Nasal cavity respiratory epithelium epithelial cell of viscerocranial mucosa (primary cell): ENCODE results near the gene ZSCAN5B. TPM values are rescaled to one million over a fixed set of nuclear protein-coding genes. Genes with fewer than 3 reads are reported as not detected.

Experiments used
- total RNA-seq: library from RNA; depleted of rRNA; stranded (reverse); fragments of >200 nt; gene quantifications from 2 replicates; pipeline ENCODE4 v1.2.3, GENCODE V29; 2014

The ZSCAN5B gene
- total RNA-seq: not detected in 2 replicates

DNA sequence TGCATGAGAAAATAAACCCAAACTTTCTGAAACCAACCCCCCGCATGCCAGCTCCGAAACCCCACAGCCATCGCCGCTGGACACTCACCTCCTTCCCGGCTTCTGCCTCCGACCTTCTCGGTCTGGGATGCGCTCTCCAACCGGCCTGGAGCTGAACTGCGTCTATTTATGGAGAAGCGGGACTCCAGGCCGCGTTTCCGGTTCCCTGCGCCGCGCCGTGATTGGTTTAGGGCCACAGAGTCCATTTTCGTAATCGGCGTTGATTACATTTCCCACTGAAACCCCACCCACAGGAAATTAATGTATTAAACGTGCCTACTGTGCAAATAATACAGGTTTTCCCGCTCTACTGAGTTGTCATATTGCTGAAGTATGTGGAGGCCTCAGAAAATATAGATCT, at the start of gene ZSCAN5B:
ZSCAN5B (minus strand) TSS at position 138 of the 400 bp plus-strand sequence. CDS start 4,731 bp downstream, outside the sequence.

GRCh38 chr19:56201973-56202372, 4.4 kb upstream of the ZSCAN5B start, which contains the start of gene ZSCAN5C:
Gene ZSCAN5C (plus strand): TSS chr19:56202273. CDS start chr19:56205914, 3,641 bp downstream.

GRCh38 chr19:56175861-56176307, 21.7 kb downstream of the ZSCAN5B start, which contains the start of gene GALP:
Gene GALP (plus strand): TSS chr19:56176008. CDS start chr19:56177109, 1,101 bp downstream.

GRCh38 chr19:56140583-56141416, 56.8 kb downstream of the ZSCAN5B start, which contains the start of gene ZNF444:
Gene ZNF444 (plus strand): TSS chr19:56141287. CDS start chr19:56146912, 5,625 bp downstream.

Other genes with a start within 250 kb of the ZSCAN5B start
- not detected in 2 replicates for gene NLRP8, start 250.0 kb downstream of the ZSCAN5B start, total RNA-seq
- not detected in 2 replicates for gene NLRP5, start 211.0 kb downstream of the ZSCAN5B start, total RNA-seq
- gene ZNF787, start 76.5 kb downstream of the ZSCAN5B start, total RNA-seq: 42.1 and 57.4 TPM in 2 replicates
- gene ZNF444, start 56.5 kb downstream of the ZSCAN5B start, total RNA-seq: 7.9 and 12.9 TPM in 2 replicates
- gene GALP, start 21.8 kb downstream of the ZSCAN5B start, total RNA-seq: not detected in 2 replicates
- not detected in 2 replicates for gene ZSCAN5C, start 4.5 kb upstream of the ZSCAN5B start, total RNA-seq
- gene EDDM13, start 75.0 kb upstream of the ZSCAN5B start, total RNA-seq: 0.36 TPM in 1 of 2 replicates, not detected in the other
- 5.1 and 5.7 TPM in 2 replicates for gene ZSCAN5A, start 117.1 kb upstream of the ZSCAN5B start, total RNA-seq
- 2.4 and 3.8 TPM in 2 replicates for gene ZNF582, start 195.8 kb upstream of the ZSCAN5B start, total RNA-seq
- 6.8 and 8.0 TPM in 2 replicates for gene ZNF583, start 206.5 kb upstream of the ZSCAN5B start, total RNA-seq